MM.1S (cell line): ENCODE results near the gene HMG20A.

Source experiments
- CTCF ChIP-seq: fragments of 300-600 bp; sonication (generic); IDR thresholded peaks from 2 replicates; pipeline ENCODE4 v1.5.1; 2016; ENCODE audit warnings: antibody characterized with exemption, low read length, mixed read lengths
- EZH2 ChIP-seq: fragments of 300-600 bp; sonication (generic); optimal IDR thresholded peaks from 2 replicates; pipeline ENCODE3; 2017; ENCODE audit warnings: low read depth, mild to moderate bottlenecking, antibody characterized with exemption, low read length, mixed read lengths
- EZH2phosphoT487 ChIP-seq: fragments of 300-600 bp; sonication (generic); IDR thresholded peaks from 2 replicates; pipeline ENCODE4 v1.6.1; 2018; ENCODE audit warnings: antibody characterized with exemption, low read length

- TF ChIP-seq CTCF: no peak
- no peak for TF ChIP-seq EZH2
- TF ChIP-seq EZH2phosphoT487: no peak
Observed at GRCh38 chr15:77430213-77430612, 9.5 kb downstream of the HMG20A start.
